Body of pancreas (tissue), 4 donors: ENCODE results near the gene TAF3.

Experiments
- CTCF ChIP-seq, 7 experiments: fragments of 450-650 bp in 4 of 7; fragments of 200-600 bp in 3 of 7; sonication (generic) in 3 of 7; IDR thresholded peaks; one replicate each; pipeline ENCODE4 v1.5.1; 2016 to 2019; ENCODE audit warnings: antibody characterized with exemption in 7 of 7
- POLR2A ChIP-seq, 3 donors: fragments of 450-650 bp; IDR thresholded peaks; one replicate each; pipeline ENCODE4 v1.6.1; 2016; ENCODE audit warnings: antibody characterized with exemption in 3 of 3, mild to moderate bottlenecking in 2 of 3

- TF ChIP-seq POLR2A (IDR thresholded peaks at IDR 0.05): no peak
- no peak for TF ChIP-seq CTCF (IDR thresholded peaks at IDR 0.05)
Measured at GRCh38 chr10:7889947-7890542, 71.7 kb downstream of the TAF3 start.
